Suprapubic skin (tissue), 4 donors: ENCODE measurements around the gene LRP1B.

Experiments used
- POLR2A ChIP-seq, 2 donors: fragments of 450-650 bp; IDR thresholded peaks; one replicate each; pipeline ENCODE4 v1.6.1; 2017; ENCODE audit warnings: antibody characterized with exemption in 2 of 2, mild to moderate bottlenecking in 2 of 2, moderate library complexity in 2 of 2
- POLR2AphosphoS5 ChIP-seq, 3 donors: sonication (generic); formaldehyde crosslinking; IDR thresholded peaks; one replicate each; pipeline ENCODE4 v1.6.1; 2017; ENCODE audit warnings: antibody characterized with exemption in 3 of 3
- TF ChIP-seq, protein P1 (sequence below), 2 donors: fragments of 200-600 bp in 1 of 2; fragments of 450-650 bp in 1 of 2; sonication (generic) in 1 of 2; IDR thresholded peaks; one replicate each; pipeline ENCODE4 v1.5.1; 2016 to 2019; ENCODE audit warnings: antibody characterized with exemption in 2 of 2, mild to moderate bottlenecking in 1 of 2, moderate library complexity in 1 of 2

DNA sequence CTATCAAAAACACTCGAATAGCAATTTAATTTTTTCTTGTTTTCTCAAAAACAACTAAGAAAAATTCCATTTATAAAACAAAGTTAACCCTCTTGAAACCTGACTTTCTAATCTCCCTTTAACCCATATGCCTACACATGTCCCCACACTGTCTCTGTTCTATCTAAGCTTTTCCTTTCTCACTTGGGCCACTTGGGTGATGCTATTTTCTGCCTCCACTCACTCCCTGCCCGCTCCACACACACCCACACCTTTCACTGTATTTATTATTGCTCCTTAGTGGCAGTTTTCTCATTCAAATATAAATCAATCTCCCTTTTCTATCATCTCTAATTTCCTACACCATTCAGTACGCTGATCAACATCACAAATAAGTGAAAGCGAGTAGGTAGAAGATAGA lies 531.1 kb downstream of the LRP1B start:
- TF ChIP-seq POLR2A (IDR thresholded peaks at IDR 0.05) = no peak
- TF ChIP-seq, protein P1, sequence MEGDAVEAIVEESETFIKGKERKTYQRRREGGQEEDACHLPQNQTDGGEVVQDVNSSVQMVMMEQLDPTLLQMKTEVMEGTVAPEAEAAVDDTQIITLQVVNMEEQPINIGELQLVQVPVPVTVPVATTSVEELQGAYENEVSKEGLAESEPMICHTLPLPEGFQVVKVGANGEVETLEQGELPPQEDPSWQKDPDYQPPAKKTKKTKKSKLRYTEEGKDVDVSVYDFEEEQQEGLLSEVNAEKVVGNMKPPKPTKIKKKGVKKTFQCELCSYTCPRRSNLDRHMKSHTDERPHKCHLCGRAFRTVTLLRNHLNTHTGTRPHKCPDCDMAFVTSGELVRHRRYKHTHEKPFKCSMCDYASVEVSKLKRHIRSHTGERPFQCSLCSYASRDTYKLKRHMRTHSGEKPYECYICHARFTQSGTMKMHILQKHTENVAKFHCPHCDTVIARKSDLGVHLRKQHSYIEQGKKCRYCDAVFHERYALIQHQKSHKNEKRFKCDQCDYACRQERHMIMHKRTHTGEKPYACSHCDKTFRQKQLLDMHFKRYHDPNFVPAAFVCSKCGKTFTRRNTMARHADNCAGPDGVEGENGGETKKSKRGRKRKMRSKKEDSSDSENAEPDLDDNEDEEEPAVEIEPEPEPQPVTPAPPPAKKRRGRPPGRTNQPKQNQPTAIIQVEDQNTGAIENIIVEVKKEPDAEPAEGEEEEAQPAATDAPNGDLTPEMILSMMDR (IDR thresholded peaks at IDR 0.05) = no peak
- TF ChIP-seq POLR2AphosphoS5 (IDR thresholded peaks at IDR 0.05) = no peak
